GM13976 (cell line): ENCODE measurements around the gene ZPLD1.

Experiments used
- DNase-seq: peaks from one replicate; pipeline ENCODE4 v3.0.0; 2012; ENCODE audit warnings: low spot score
- CTCF ChIP-seq: IDR thresholded peaks from 2 replicates; pipeline ENCODE4 v1.5.1; 2012; ENCODE audit warnings: borderline replicate concordance, mild to moderate bottlenecking; ENCODE audit not compliant: insufficient read depth; ENCODE audit errors: extremely low read depth, missing control alignments, control extremely low read depth
- in situ Hi-C: fragments of 300-500 bp; cut with MboI; formaldehyde crosslinking; loops from one replicate; pipeline ENCODE4 v1.12.0; 2022; ENCODE audit warnings: low sequenced_read_pairs, mixed read lengths, inconsistent platforms; ENCODE audit not compliant: unreplicated experiment

ZPLD1 gene

GRCh38 chr3:102471491-102471890, 36.7 kb downstream of the ZPLD1 start:
- in situ Hi-C loops = no loop called here
- TF ChIP-seq CTCF = no peak
- no peak for DNase-seq

GRCh38 chr3:102473648-102474047, 38.8 kb downstream of the ZPLD1 start:
- DNase-seq = no peak
- no peak for TF ChIP-seq CTCF
- in situ Hi-C loops = no loop called here

DNA sequence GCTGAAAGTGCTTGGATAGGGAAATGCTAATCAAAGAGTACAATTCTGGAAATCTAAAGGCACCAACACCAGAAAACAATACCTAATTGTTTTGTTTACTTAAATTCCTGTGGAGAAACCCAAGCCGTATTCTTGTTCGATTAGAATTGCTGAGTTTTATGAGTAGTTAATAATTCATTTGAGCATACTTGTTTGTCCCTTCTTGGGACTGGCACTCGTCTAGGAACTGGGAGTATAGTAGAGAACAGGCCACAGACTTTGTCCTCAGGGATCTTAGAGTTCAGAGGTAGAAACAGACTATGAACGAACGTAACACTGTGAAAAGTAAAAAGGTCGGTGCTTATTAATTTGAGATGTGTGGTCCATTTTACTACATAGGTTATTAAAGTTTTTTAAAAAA, 39.4 kb downstream of the ZPLD1 start:
- no peak for TF ChIP-seq CTCF
- no peak for DNase-seq
- in situ Hi-C loops = no loop called here

- TF ChIP-seq CTCF = no peak
- DNase-seq = no peak
These were observed 41.4 kb downstream of the ZPLD1 start for GRCh38 chr3:102476198-102476597.

DNA sequence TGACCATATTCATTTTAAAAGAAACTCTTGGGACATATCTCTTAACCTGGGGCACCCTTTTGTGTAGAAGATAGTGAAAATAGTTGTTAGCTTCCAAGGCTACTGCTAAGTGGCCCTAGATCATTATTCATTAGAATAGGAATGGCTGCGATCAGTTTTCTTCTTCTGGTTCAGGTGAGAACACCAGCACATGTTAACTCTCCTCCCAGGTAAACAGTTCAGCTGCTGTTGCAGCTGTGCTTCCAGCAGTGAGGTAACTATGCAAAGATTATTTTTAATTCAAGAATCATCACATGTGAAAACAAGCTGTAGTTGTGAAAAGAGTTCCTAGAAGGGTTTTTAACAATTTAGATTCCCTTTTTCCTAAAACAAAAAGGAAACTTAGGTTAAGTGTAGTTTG, 43.3 kb downstream of the ZPLD1 start:
- TF ChIP-seq CTCF = no peak
- DNase-seq = no peak
- in situ Hi-C loops = no loop called here

More at GRCh38 chr3:102476198-102476597, 41.4 kb downstream of the ZPLD1 start:
- in situ Hi-C loops = no loop called here

DNA sequence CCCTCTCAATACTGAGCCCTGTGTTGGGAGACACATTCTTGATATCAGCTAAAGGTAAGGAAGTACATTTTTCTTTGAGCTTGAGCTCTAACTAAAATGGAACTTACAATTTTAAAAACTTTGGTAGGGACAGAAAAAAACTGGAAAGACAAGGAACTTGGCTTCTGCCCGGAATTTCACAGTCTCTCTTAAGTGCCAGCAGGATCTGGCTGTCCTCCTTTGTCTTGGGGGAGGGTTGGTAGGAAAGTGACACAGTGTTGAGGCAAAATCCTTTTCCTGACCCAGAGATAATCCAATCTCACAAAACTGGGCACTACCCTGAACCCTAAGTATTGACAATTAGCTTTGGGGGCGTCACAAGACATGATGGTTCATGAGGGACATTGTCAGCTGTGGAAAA, 45.3 kb downstream of the ZPLD1 start:
- in situ Hi-C loops = no loop called here
- no peak for TF ChIP-seq CTCF
- no peak for DNase-seq

DNA sequence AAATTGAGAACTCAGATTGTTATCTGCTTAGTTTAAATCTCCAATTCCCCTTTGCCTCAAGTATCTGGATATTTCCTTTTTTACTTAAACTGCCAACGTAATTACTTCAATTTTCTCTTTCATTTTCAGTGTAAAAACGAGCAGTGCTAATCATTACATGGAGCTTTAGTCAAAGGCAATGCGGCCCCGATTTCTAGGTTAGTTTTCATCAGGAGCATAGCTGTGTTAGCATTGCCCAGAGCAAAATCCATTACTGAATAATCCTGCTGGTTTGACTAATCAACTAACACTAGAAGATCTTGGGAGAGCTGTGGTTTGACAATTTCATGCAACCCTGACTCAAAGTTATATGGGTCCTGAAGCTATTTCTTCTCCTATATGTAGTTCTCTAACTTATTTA, 46.2 kb downstream of the ZPLD1 start:
- DNase-seq = no peak
- in situ Hi-C loops = no loop called here
- no peak for TF ChIP-seq CTCF
